CD4-positive, alpha-beta T cell treated with Interleukin-4 for 1 hour (primary cell): ENCODE data around the gene ENAH.
"Not testable (repeated sequence)": the region's sequence is repeated elsewhere in the genome, so short reads cannot be mapped to it uniquely, and the experiment has no call there.

Experiments used
- DNase-seq, 2 donors: peaks; one replicate each; pipeline ENCODE4 v3.0.0-alpha.2; 2020 to 2022

The ENAH gene

DNA sequence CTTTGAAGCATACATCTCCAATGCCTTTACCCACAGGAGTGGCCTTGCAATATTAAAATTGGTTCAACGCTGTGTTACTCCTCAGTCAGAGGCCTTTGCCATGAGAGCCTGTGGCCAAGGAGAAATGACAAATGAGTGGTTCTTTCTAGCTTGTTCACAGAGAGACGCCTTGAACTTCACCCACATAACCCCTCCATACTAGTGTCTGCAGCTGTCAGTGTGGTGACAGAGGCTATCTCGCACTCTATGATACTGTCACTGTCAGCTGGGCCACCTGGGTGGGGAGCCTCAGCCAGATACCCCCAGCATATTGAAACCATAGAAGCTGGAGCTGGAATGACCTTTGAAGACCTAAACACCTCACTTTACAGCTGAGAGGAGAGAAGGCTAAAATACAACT is 167.7 kb downstream of the ENAH start:
- no peak for DNase-seq

DNA sequence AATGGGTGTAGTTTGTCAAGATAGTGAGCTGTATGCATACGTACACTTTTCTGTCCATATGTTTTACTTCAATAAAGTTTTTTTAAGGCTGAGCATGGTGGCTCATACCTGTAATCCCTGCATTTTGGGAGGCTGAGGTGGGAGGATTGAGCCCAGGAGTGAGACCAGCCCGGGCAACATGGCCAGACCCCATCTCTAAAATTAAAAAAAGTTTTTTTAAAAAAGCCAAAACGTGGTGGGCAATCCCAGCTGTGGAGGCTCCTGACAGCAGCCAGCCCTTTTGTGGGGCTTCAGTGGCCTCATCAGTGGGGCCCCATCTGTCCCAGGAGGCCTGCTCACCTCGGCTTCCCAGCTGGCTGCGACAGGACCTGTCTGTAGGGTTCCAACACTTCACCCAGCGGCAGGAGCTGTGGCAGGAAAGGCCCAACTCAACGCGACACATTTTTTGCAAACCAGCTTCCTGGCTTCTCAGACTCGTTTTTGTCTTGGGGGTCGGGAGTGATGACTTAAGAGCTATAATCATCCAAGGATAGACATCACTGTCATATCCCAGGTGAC is 168.2 kb downstream of the ENAH start:
- DNase-seq: no peak

DNA sequence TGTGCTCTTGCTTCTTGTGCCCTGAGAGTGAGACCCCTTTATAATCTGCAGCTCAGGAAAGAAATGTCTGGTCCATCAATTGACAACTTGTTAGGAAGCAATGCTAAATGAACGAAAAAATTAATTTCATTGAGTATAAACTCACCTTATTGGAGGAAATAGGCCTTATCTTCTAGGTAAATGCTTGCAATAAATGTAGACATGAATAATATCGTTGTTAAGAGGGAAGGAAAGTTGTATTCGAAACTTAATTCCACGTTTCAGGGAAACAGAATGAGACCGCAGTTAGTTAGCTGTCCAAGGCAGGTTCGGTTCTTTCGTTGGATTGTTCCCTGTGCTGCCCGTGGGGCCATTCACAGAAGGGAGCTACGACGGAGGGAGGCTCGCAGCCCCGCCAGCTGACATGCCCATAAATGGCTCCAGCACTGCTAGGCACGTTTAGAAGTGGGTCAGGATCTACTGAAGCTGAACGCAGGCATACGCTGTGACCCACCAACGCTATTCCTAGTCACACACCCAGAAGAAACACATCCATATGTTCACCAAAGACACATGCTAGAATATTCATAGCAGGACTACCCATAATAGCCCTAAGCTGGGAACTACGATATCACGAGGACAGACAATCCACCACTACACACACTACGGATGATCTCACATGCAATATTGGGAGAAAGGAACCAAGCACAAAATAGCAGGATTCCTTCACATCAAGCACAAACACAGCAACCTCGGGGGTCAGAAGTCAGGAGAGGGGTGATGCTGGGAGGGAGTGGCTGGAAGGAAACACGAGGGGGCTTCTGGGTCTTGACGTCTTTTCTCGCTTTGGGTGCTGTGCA is 168.9 kb downstream of the ENAH start:
- no peak for DNase-seq

DNA sequence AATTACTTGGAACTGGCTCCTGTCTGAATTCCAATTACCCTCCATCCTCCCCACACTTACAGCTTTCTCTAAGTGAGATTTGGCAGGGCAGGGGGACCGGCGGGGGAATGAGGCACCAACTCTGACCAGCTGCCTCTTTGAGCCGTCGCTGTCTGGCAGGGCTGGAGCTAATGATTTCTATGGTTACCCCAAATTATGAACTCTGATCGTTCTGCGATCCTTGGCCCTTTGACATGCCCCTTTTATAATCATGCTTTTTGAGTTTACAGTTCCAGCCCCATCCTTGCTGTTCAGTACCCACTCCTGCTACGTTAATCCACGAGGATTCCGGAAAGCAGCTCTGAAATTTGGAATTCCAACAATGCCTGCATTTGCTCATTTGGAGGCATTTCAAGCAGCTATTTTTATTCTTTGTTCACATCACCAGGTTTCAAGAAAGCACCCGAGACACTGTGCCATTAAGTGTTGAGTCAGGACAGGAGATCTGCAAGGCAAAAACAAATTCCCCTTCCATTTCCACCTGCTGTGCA is 170.4 kb downstream of the ENAH start:
- DNase-seq: no peak

DNA sequence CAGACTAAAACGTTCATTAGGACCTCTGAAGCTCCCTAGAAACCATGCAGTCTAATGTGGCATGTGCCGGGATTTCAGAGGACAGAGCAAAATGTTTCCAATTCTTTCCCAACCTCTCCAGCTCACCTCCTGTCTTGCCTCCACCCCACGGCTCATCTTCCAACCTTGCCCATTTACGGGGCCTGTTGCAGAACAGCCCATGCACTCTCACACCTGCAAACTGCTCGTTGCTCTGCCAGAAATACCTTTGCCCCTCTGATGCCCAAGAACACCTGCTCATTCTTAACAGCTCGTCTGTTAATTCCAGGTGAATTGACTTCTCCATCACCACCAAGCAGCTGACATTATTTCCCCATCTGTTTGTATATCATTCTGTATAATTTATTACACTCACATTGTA is 171.2 kb downstream of the ENAH start:
- no peak for DNase-seq

DNA sequence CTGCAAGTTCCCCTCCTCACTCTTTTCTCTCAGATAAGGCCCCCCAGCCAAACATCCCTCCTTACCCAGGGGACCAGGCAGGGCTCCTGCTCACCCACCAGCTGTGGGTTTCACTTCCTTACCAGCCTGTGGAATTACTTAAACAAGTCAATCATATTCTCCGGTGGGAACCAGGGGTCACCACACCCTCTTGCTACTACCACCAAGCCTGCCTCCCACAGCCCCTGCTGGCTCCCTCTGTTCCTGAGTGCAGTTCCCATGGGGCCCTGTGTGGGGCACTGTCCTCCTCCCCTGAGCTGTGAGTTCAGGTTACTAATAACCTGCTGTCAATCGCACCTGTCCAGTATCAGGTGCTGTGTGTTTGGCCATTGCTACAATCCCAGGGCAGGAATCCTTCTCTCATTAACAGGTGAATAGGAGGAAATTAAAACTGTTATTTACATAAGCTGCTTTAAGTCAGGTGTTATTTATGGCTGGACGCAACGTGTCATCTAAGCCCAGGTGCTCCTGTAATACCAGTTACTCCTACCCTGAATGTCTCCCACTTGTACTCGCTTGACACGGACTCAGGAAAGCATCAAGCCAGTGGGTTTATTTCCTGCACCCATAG is 172.0 kb downstream of the ENAH start:
- DNase-seq: peak; percentile 47 to 49

DNA sequence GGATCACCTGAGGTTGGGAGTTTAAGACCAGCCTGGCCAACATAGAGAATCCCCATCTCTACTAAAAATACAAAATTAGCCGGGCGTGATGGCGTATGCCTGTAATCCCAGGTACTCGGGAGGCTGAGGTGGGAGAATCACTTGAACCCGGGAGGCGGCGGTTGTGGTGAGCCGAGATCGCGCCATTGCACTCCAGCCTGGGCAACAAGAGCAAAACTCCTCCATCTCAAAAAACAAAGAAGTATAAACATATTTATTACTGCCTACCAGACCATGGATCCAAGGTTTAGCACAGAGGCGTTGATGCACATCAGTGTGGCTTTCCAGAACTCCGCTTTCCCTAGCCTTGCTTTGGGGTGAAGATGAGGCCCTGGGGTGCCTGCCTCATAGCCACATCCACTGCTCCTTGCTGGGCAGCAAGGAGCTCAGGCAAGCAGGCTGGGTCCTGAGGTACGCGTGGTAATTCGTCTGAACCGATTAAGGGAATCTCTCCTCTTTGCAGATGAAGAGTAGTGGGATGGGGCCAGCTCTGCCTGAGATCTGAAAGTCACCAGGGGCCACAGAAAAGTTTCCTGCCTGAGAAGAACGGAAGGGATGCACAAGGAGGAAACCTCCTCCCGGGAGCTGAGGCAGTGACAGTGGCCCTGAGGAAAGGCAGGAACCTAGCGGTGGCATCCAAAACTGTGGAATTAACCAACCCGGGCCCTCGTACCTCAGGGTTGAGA is 172.8 kb downstream of the ENAH start:
- no peak for DNase-seq

DNA sequence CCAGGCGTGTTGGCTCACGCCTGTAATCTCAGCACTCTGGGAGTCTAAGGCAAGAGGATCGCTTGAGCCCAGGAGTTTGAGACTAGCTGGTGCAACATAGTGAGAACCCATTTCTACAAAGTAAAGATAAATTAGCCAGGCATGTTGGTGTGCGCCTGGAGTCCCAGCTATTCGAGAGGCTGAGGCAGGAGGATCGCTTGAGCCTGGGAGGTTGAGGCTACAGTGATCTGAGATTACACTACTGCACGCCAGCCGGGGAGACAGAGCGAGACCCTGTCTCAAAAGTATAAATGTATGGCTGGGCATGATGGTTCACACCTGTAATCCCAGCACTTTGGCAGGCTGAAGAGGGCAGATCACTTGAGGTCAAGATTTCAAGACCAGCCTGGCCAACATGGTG is 173.6 kb downstream of the ENAH start:
- DNase-seq: no peak

DNA sequence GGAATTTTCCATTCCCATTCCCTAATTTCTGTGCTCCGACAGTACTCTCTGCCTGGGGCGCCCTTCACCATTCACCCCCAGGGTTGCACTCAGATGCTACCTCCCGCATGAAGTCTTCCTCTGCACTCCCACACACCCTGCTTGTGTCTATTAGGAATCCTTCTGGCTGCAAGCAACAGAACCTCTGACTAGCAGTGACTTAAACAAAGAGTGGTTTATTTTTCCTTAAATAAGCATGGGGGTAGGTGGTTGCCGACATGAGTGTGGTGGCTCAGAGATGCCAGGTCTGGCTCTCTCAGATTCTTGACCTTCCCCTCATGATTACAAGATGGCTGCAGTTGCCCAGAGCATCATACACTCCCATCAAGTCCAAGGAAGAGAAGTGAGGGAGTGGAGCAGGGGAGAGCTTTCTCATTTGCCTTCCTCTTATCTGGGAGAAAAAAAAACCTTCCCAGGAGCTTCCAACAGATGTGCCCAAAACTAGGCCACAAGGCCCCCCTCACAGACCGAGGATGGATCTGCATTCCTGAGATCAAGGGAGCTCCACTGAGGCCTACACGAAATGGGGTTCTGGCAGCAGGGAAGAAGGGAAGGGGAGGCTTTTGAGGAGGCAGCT is 175.5 kb downstream of the ENAH start:
- DNase-seq: no peak

DNA sequence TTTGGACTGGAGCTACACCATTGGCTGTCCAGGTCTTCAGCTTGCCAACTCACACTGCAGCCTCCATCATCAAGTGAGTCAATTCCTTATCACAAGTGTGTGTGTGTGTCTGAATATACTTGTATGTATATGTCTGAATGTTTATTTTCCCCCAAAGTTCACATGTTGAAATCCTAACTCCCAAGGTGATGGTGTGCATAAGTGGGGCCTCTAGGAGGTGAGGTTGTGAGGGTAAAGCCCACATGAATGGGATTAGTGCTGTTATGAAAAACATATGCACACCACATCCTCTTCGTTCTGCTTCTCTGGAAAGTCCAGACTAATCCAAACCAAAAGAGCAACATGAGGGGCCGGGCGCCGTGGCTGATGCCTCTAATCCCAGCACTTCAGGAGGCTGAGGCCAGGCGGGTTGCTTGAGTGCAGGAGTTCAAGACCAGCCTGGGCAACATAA is 176.4 kb downstream of the ENAH start:
- no peak for DNase-seq

DNA sequence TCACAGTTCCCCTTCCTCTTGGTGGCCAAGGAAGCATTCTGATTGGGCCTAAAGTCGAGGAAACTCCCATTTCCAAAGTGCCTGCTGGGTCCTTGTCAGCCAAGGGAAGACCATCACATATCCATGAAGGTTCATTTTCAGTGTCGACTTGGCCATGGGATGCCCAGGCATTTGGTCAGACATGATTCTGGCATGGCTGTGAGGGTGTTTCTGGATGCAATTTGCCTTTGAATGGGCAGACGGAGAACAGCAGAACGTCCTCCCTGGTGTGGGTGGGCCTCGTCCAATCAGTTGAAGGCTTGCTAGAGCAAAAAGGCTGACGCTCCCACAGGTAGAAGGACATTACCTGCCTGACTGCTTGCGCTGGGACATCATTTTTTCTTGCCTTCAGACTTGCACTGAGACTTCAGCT is 176.8 kb downstream of the ENAH start:
- no peak for DNase-seq

DNA sequence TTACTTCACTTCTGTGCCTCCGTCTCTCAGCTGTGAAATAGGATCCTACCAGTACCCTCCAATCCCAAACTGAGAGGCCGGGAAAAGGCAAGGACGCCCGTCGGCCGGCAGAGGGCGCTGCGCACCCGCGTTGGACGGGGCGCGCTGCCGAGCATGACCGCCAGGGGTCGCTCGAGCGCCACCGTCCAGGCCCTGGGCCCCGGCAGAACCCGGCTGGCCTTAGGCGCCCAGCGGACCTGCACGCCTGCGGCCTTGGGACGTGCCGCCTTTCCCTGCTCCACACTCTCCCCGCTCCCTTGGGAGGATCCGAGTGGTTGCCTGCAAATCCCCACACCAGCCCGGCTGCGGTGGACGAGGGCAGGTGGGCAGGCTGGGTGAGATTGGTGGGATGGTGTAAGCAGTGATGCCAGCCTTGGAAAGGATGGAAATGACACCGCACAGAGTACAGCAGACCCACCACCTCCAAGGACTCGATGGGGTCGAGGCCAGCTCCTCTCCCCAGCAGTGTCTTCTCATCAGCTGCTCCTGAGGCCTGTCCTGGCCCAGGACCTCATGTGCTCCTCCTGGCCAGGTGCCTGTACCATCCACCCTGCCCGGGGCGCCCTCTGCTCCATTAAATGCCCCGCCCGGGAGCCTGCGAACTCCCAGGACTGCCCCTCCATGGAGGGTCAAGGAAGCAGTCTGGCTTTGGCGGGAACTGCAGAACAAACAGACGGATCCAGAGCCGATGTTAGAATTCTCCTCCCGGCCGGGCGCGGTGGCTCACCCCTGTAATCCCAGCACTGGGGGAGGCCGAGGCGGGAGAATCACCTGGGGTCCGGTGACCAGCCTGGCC is 177.7 kb downstream of the ENAH start:
- DNase-seq: peak; percentile 62 to 70

DNA sequence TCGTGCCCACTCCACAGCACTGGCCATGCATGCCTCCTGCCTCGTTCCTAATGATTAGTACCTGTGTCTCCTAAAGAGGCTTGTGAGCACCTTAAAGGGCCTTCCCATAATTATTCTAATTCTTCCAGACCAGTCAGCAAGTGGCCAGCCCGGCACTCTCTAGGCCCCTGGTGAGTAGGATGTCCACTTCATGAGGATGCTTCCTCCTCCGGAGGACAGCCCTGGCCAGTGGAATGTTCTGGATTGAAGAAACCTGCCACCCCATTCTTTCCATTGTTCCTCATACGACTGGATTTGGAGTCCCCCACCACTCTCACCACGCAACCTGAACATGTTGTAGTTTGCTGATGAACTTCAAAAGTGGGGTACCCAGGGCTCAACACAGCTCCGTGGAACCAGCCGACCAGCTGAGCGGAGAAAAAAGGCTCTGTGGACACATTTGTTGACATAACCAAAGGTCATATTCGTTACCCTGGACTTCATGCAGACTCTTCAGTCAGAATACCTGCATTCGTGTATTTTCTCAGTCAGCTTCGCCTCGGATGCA is 178.4 kb downstream of the ENAH start:
- no peak for DNase-seq

DNA sequence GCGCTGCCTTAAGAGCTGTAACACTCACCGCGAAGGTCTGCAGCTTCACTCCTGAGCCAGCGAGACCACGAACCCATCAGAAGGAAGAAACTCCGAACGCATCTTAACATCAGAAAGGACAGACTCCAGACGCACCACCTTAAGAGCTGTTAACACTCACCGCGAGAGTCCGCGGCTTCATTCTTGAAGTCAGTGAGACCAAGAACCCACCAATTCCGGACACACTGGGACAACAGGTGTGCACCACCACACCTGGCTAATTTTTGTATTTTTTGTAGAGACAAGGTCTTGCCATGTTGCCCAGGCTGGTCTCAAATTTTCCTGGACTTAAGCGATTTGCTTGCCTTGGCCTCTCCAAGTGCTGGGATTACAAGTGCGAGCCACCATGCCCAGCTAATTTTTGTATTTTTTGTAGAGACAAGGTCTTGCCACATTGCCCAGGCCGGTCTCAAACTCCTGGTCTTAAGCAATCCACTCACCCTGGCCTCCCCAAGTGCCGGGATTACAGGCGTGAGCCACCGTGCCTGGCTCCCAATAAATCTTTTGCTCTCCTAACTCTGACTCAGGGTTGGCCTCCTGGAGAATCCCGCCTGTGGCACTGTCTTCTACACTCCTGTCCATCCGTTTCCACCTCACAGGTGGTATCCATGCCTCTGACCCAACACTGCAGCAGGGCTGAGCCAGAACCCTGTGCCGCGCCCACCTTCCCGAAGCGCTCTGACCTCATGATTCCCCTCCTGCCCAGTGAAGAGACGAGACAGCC is 179.1 kb downstream of the ENAH start:
- DNase-seq: not testable (repeated sequence)

DNA sequence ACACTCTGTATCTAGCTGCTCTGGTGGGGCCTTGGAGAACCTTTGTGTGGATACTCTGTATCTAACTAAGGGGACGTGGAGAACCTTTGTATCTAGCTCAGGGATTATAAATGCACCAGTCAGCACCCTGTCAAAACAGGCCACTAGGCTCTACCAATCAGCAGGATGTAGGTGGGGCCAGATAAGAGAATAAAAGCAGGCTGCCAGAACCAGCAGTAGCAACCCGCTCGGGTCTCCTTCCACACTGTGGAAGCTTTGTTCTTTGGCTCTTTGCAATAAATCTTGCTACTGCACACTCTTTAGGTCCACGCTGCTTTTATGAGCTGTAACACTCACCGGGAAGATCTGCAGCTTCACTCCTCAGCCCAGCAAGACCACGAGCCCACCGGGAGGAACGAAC is 179.7 kb downstream of the ENAH start:
- peak; percentile 52 to 59 for DNase-seq

DNA sequence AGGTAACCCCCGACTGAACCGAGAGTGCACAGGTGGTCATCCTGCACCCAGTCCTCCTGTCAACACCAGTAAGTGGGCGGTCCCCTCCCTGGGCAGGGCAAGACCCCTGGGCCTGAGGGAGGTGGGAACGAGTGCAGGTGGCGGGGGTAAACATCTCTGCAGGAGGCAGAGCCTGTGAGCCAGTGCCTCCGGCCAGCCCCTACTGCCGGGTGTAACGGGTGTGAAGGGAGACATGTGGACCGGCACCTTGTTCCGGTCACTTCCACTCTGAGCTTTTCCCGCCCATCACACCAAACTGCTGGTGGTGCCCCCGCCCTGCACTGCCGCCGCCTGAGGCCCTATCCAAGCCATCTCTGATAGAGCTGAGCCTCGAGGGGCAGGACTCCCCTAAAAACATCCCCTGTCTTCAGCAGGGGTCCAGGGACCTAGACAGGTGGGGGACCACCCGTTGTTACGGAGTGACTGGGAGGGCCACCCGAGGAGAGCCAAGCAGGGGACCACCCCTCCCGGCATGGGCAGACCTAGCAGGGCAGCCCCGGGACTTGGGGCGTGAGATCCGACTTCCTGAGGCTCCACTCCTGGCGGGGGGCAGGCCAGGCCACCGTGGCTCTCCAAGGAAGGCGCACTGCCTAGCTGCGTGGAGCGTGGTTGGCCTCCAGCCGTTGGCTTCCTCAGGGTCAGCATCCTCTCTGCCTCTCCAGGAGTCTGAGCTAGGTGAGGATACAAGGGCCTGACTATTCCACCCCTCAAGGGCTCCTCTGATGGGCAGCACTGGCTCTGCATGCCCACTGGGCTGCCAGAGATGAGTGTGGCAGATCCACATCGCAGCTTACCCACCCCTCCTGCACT is 181.2 kb downstream of the ENAH start:
- DNase-seq: no peak

DNA sequence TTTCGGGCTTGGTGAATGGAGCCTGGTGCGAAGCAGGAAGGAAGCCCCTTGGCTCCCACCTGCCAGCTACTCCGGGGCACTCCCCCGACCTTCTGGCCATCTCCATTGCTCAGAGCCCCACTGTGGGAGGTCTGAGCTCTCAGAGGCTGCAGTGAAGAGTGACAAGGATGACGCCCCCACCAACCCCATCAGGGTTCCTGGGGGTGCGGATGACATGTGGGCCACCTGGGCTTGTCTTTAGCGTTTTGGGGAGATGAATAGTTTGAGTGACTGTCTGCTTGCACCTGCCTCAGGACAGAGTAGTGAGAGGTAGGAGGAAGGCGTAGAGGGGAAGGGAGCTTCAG is 181.8 kb downstream of the ENAH start:
- DNase-seq: no peak

DNA sequence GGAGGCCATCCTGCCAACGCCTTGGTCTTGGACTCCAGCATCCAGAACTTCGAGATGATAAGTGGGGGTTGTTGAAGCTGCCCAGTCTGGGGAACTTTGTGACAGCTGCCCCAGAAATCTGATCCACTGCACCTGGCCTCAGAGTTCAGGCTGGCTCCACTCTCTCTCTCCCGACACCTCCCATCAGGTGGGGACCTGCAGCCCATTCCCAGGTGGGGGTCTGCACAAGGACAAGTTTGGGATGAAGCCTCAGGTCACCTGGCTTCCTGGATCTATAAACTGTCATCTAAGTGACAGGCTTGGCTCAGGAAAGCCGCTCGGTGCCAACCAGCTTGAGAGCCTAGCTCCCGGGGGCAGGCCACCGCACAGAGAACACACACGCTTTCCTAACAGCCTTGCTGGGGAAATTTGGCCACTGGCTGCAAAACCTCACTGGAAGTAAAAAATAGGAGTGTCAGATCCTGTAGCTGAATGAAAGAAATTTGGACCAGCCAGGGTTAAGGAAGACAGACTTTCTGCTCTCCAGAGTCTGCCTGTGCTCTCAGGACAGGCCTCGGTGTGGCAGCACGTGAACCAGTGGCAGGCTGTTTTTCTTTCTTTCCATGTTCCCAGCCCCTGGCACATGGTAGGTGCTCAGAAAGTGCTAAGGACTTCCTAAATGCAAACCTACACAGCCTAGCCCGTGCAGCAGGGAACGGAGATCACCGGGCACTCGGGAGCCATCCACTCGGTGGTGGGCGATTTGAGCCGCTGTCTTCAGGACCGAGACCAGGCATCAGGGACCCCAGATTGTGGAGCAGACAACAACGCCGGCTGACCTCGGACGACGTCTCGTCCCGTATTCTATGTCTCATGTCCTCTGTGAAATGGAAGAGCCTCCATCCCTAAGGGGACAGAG is 182.5 kb downstream of the ENAH start:
- no peak for DNase-seq

DNA sequence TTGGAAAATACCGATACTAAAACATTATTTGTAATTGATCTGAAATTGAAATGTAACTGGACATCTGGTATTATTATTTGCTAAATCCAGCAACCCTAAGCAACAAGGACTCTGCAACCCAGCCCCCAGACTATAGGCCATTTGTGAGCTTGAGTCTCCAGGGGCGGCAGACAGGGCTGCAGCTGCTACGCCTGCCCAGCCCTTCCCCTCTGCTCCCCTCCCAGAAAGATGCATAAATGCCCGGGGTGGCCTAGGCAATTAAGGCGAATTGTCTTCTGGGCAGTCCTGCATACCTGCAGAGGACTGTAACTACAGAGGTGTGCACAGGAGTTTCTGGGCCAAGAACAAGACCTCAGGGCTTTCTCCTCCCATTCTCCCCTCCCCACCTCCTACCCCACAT is 183.9 kb downstream of the ENAH start:
- DNase-seq: no peak
